Keratinocyte (primary cell): ENCODE data around the gene AFDN. TPM values are rescaled to one million over a fixed set of nuclear protein-coding genes. Genes with fewer than 3 reads are reported as not detected.

Experiments
- DNase-seq: peaks from one replicate; pipeline ENCODE4 v3.0.0-alpha.2; 2011; ENCODE audit warnings: low read depth, missing footprints, low spot score
- FAIRE-seq: peaks from 2 replicates; lab custom pipeline; 2011; peaks lifted over from hg19 to GRCh38; lab: Jason Lieb, UNC
- H2AFZ ChIP-seq: 2 replicates; pipeline ENCODE4 v1.6.0; 2012; ENCODE audit warnings: low read length, control low read depth, inconsistent platforms; ENCODE audit not compliant: control insufficient read depth
- H3K27ac ChIP-seq: 2 replicates; pipeline ENCODE4 v1.5.1; 2011; ENCODE audit warnings: low read length; ENCODE audit not compliant: control insufficient read depth, insufficient read depth
- H3K27me3 ChIP-seq: 3 replicates; pipeline ENCODE4 v1.6.0; 2011; ENCODE audit warnings: low read length; ENCODE audit not compliant: control insufficient read depth, insufficient read depth; ENCODE audit errors: extremely low read depth
- H3K36me3 ChIP-seq, 2 experiments: 2 replicates in 1 of 2; 3 replicates in 1 of 2; pipeline ENCODE4 v1.5.1; 2011; ENCODE audit warnings: low read length in 2 of 2, mild to moderate bottlenecking in 1 of 2; ENCODE audit not compliant: control insufficient read depth in 2 of 2, insufficient read depth in 2 of 2; ENCODE audit errors: extremely low read depth in 1 of 2
- H3K4me1 ChIP-seq: 3 replicates; pipeline ENCODE4 v1.5.1; 2011; ENCODE audit warnings: low read length; ENCODE audit not compliant: control insufficient read depth, insufficient read depth; ENCODE audit errors: extremely low read depth
- H3K4me2 ChIP-seq: 3 replicates; pipeline ENCODE4 v1.6.0; 2011; ENCODE audit warnings: low read depth, low read length; ENCODE audit not compliant: control insufficient read depth, insufficient read depth; ENCODE audit errors: extremely low read depth
- H3K4me3 ChIP-seq, 3 experiments: fragments of 200-600 bp in 1 of 3; sonication (generic) in 1 of 3; 2 replicates in 2 of 3; 3 replicates in 1 of 3; pipeline ENCODE4 v1.5.1; 2011 to 2016; ENCODE audit warnings: low read length in 3 of 3, mild to moderate bottlenecking in 3 of 3, control low read depth in 2 of 3, inconsistent platforms in 1 of 3, low read depth in 1 of 3, mixed read lengths in 1 of 3, mixed run types in 1 of 3, moderate library complexity in 1 of 3; ENCODE audit not compliant: control insufficient read depth in 2 of 3, insufficient read depth in 2 of 3; ENCODE audit errors: extremely low read depth in 1 of 3
- H3K79me2 ChIP-seq: 2 replicates; pipeline ENCODE4 v1.6.0; 2012; ENCODE audit warnings: low read length; ENCODE audit not compliant: control insufficient read depth, insufficient read depth
- H3K9ac ChIP-seq: 3 replicates; pipeline ENCODE4 v1.6.0; 2011; ENCODE audit warnings: low read length; ENCODE audit not compliant: control insufficient read depth, insufficient read depth; ENCODE audit errors: extremely low read depth
- H3K9me1 ChIP-seq: 3 replicates; pipeline ENCODE4 v1.6.0; 2011; ENCODE audit warnings: low read length; ENCODE audit not compliant: control insufficient read depth, insufficient read depth; ENCODE audit errors: extremely low read depth
- H3K9me3 ChIP-seq: 2 replicates; pipeline ENCODE4 v1.5.1; 2012; ENCODE audit warnings: low read depth, low read length; ENCODE audit not compliant: control insufficient read depth
- H4K20me1 ChIP-seq: 3 replicates; pipeline ENCODE4 v1.6.0; 2011; ENCODE audit warnings: low read length; ENCODE audit not compliant: control insufficient read depth, insufficient read depth; ENCODE audit errors: extremely low read depth
- CTCF ChIP-seq, 3 experiments: IDR thresholded peaks in 1 of 3; conservative IDR thresholded peaks in 1 of 3; optimal IDR thresholded peaks in 1 of 3; 2 replicates in 2 of 3; 3 replicates in 1 of 3; pipeline versions ENCODE3 to v1.5.1; 2011; ENCODE audit warnings: low read length in 3 of 3, mild to moderate bottlenecking in 3 of 3, moderate library complexity in 2 of 3, control low read depth in 1 of 3, inconsistent platforms in 1 of 3; ENCODE audit not compliant: insufficient read depth in 2 of 3; ENCODE audit errors: extremely low read depth in 1 of 3
- EZH2 ChIP-seq: IDR thresholded peaks from one replicate; pipeline ENCODE4 v1.6.1; 2012; ENCODE audit warnings: inconsistent platforms, mild to moderate bottlenecking, low read length, moderate library complexity
- dilution Hi-C: fragments of 300-500 bp; cut with MboI; formaldehyde crosslinking; loops from one replicate; pipeline ENCODE4 v1.7.0; 2020; ENCODE audit warnings: low sequenced_read_pairs; ENCODE audit not compliant: extremely low pct_ligation_motif_present
- polyA plus RNA-seq, 5 experiments: library from polyadenylated mRNA; depleted of rRNA in 3 of 5; stranded (reverse) in 3 of 5; stranded (forward) in 1 of 5; unstranded in 1 of 5; fragments of >200 nt; gene quantifications; 1 replicate in 1 of 5; 2 replicates in 3 of 5; 3 replicates in 1 of 5; pipeline versions ENCODE4 v1.2.1 to v1.2.3, GENCODE V29; 2011 to 2012; ENCODE audit warnings: missing spikeins in 2 of 5, low read depth in 1 of 5, low replicate concordance in 1 of 5

AFDN gene
- polyA plus RNA-seq, 1 donor (not counting 4 experiments of a cell fraction or from before 2014, with no cell fraction given) = 46.5 TPM

GRCh38 chr6:167806061-167806700 lies 20.5 kb upstream of the AFDN start:
- Histone ChIP-seq H4K20me1 (no peaks in the 10 kb centered on the region), H3K9me3 (no peaks in the 10 kb centered on the region), H3K9me1 (no peaks in the 10 kb centered on the region), H3K4me2 (peak overlapping the region; percentile 44), H3K4me3 (no peak overlapping the region), H3K27ac (no peak overlapping the region), H3K9ac (no peak overlapping the region), H2AFZ (no peak overlapping the region), H3K27me3 (peaks cover 17% of the 10 kb centered on the region), H3K36me3 (no peaks in the 10 kb centered on the region), H3K4me1 (no peaks in the 10 kb centered on the region), H3K79me2 (no peaks in the 10 kb centered on the region)
- dilution Hi-C loops = no loop called here
- TF ChIP-seq EZH2 (no peak), CTCF (optimal IDR thresholded peaks at IDR 0.05 in 1 of 3, IDR thresholded peaks at IDR 0.05 in 1 of 3, conservative IDR thresholded peaks at IDR 0.05 in 1 of 3; ENCODE audit: extremely low read depth in 1 of 3, insufficient read depth in 2 of 3, low read length in 3 of 3) (no peak)
- FAIRE-seq (no peak), DNase-seq (no peak)

GRCh38 chr6:167807200-167807599 lies 19.5 kb upstream of the AFDN start:
- FAIRE-seq (no peak), DNase-seq (no peak)
- H2AFZ ChIP-seq = no peak overlapping the region
- H3K9ac ChIP-seq = no peak overlapping the region
- no peak overlapping the region for H3K4me2 ChIP-seq
- dilution Hi-C loops = no loop called here
- H3K4me1 ChIP-seq = no peaks in the 10 kb centered on the region
- no peaks in the 10 kb centered on the region for H3K9me3 ChIP-seq
- peaks cover 17% of the 10 kb centered on the region for H3K27me3 ChIP-seq
- H3K79me2 ChIP-seq = no peaks in the 10 kb centered on the region
- H3K9me1 ChIP-seq = no peaks in the 10 kb centered on the region
- H3K36me3 ChIP-seq = no peaks in the 10 kb centered on the region
- TF ChIP-seq CTCF (optimal IDR thresholded peaks at IDR 0.05 in 1 of 3, IDR thresholded peaks at IDR 0.05 in 1 of 3, conservative IDR thresholded peaks at IDR 0.05 in 1 of 3; ENCODE audit: extremely low read depth in 1 of 3, insufficient read depth in 2 of 3, low read length in 3 of 3) (no peak), EZH2 (no peak)
- no peak overlapping the region for H3K27ac ChIP-seq
- H4K20me1 ChIP-seq = no peaks in the 10 kb centered on the region
- no peak overlapping the region for H3K4me3 ChIP-seq
